Measurements from ENCODE around the gene C14orf180. TPM values are rescaled to one million over a fixed set of nuclear protein-coding genes. Genes with fewer than 3 reads are reported as not detected.

Gene C14orf180
- polyA plus RNA-seq, 1 donor (not counting 4 experiments of a cell fraction or from before 2014, with no cell fraction given), result not detected

- Histone ChIP-seq H3K9me1 (ENCODE audit: control insufficient read depth, extremely low read depth, insufficient read depth, low read length) (no peaks in the 10 kb centered on the region), H3K36me3 (ENCODE audit: control insufficient read depth in 2 of 2, extremely low read depth in 1 of 2, insufficient read depth in 2 of 2, low read length in 2 of 2) (no peaks in the 10 kb centered on the region), H3K9me3 (ENCODE audit: control insufficient read depth, low read depth, low read length) (no peaks in the 10 kb centered on the region), H2AFZ (ENCODE audit: control insufficient read depth, low read length) (no peak overlapping the region), H3K9ac (ENCODE audit: control insufficient read depth, extremely low read depth, insufficient read depth, low read length) (no peak overlapping the region), H4K20me1 (ENCODE audit: control insufficient read depth, extremely low read depth, insufficient read depth, low read length) (no peaks in the 10 kb centered on the region), H3K4me3 (ENCODE audit: control insufficient read depth in 2 of 3, extremely low read depth in 1 of 3, insufficient read depth in 2 of 3, low read depth in 1 of 3, low read length in 3 of 3) (no peak overlapping the region), H3K27ac (ENCODE audit: control insufficient read depth, insufficient read depth, low read length) (no peak overlapping the region), H3K4me2 (ENCODE audit: control insufficient read depth, extremely low read depth, insufficient read depth, low read depth, low read length) (no peak overlapping the region), H3K79me2 (ENCODE audit: control insufficient read depth, insufficient read depth, low read length) (no peaks in the 10 kb centered on the region), H3K27me3 (ENCODE audit: control insufficient read depth, extremely low read depth, insufficient read depth, low read length) (no peaks in the 10 kb centered on the region), H3K4me1 (ENCODE audit: control insufficient read depth, extremely low read depth, insufficient read depth, low read length) (peaks cover 11% of the 10 kb centered on the region)
- DNase-seq (ENCODE audit: low read depth, low spot score), result no peak
- TF ChIP-seq CTCF (optimal IDR thresholded peaks at IDR 0.05 in 1 of 3, IDR thresholded peaks at IDR 0.05 in 1 of 3, conservative IDR thresholded peaks at IDR 0.05 in 1 of 3; ENCODE audit: extremely low read depth in 1 of 3, insufficient read depth in 2 of 3, low read length in 3 of 3) (no peak), EZH2 (IDR thresholded peaks at IDR 0.05; ENCODE audit: low read length) (no peak)
- no peak for FAIRE-seq
- dilution Hi-C loops (cut with MboI; ENCODE audit: extremely low pct_ligation_motif_present, low sequenced_read_pairs), result no loop called here
These were observed 45.5 kb upstream of the C14orf180 start for GRCh38 chr14:104534036-104534435.

DNA sequence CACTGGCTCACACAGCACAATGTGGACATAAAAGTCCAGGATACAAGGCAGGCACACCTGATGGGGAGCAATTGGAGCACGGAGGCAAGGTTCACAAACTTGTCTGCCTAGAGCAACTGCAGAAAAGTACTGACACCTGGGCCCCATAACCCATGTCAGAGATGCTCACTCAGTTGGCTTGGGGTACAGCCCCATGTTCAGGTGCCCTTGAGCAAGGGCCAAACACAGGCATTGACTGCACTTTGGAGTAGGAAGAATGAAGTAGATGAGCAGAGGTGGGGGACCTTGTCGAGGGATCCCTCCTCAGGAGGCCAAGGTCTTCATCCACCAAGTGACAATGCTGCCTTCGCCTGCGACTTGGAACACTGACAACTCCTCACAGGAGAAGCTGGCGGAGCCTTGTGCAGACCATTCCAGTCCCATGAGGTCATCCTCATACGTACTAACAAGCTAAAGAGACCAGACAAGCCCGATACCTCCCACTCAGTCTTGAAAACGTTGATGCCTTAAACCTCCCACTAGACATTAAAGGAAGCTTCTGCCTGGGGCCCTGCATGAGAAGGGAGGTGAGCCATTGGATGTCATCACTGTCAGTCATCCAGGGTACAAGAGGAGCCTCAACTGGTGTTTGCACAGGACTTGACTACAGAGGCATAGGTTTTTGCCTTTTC, 42.5 kb upstream of the C14orf180 start:
- Histone ChIP-seq H3K4me2 (ENCODE audit: control insufficient read depth, extremely low read depth, insufficient read depth, low read depth, low read length) (no peak overlapping the region), H3K79me2 (ENCODE audit: control insufficient read depth, insufficient read depth, low read length) (no peaks in the 10 kb centered on the region), H3K4me1 (ENCODE audit: control insufficient read depth, extremely low read depth, insufficient read depth, low read length) (peaks cover 9% of the 10 kb centered on the region), H3K36me3 (ENCODE audit: control insufficient read depth in 2 of 2, extremely low read depth in 1 of 2, insufficient read depth in 2 of 2, low read length in 2 of 2) (no peaks in the 10 kb centered on the region), H3K9me1 (ENCODE audit: control insufficient read depth, extremely low read depth, insufficient read depth, low read length) (no peaks in the 10 kb centered on the region), H2AFZ (ENCODE audit: control insufficient read depth, low read length) (no peak overlapping the region), H3K27me3 (ENCODE audit: control insufficient read depth, extremely low read depth, insufficient read depth, low read length) (no peaks in the 10 kb centered on the region), H4K20me1 (ENCODE audit: control insufficient read depth, extremely low read depth, insufficient read depth, low read length) (no peaks in the 10 kb centered on the region), H3K27ac (ENCODE audit: control insufficient read depth, insufficient read depth, low read length) (no peak overlapping the region), H3K4me3 (ENCODE audit: control insufficient read depth in 2 of 3, extremely low read depth in 1 of 3, insufficient read depth in 2 of 3, low read depth in 1 of 3, low read length in 3 of 3) (no peak overlapping the region), H3K9me3 (ENCODE audit: control insufficient read depth, low read depth, low read length) (no peaks in the 10 kb centered on the region), H3K9ac (ENCODE audit: control insufficient read depth, extremely low read depth, insufficient read depth, low read length) (no peak overlapping the region)
- FAIRE-seq, result no peak
- no peak for TF ChIP-seq EZH2 (IDR thresholded peaks at IDR 0.05; ENCODE audit: low read length)
- TF ChIP-seq CTCF (optimal IDR thresholded peaks at IDR 0.05 in 1 of 3, IDR thresholded peaks at IDR 0.05 in 1 of 3, conservative IDR thresholded peaks at IDR 0.05 in 1 of 3; ENCODE audit: extremely low read depth in 1 of 3, insufficient read depth in 2 of 3, low read length in 3 of 3), result no peak
- dilution Hi-C loops (cut with MboI; ENCODE audit: extremely low pct_ligation_motif_present, low sequenced_read_pairs), result no loop called here
- DNase-seq (ENCODE audit: low read depth, low spot score), result peak; percentile 79
